Osteocyte (in vitro differentiated cells): ENCODE results near the gene RNF148. TPM values are rescaled to one million over a fixed set of nuclear protein-coding genes. Genes with fewer than 3 reads are reported as not detected.

Experiments used
- DNase-seq: peaks from one replicate; pipeline ENCODE4 v3.0.0; 2021; ENCODE audit warnings: mixed read lengths; ENCODE audit not compliant: unreplicated experiment; ENCODE audit errors: extremely low spot score
- H3K27ac Mint-ChIP-seq: one replicate; pipeline ENCODE4 v1.8.0; 2021; ENCODE audit warnings: mild to moderate bottlenecking, mixed read lengths; ENCODE audit not compliant: unreplicated experiment
- H3K27me3 Mint-ChIP-seq: one replicate; pipeline ENCODE4 v1.8.0; 2021; ENCODE audit warnings: mixed read lengths; ENCODE audit not compliant: unreplicated experiment
- H3K36me3 Mint-ChIP-seq: one replicate; pipeline ENCODE4 v1.8.0; 2021; ENCODE audit warnings: mixed read lengths; ENCODE audit not compliant: unreplicated experiment
- H3K4me1 Mint-ChIP-seq: one replicate; pipeline ENCODE4 v1.8.0; 2021; ENCODE audit warnings: mixed read lengths; ENCODE audit not compliant: unreplicated experiment
- H3K4me3 Mint-ChIP-seq: one replicate; pipeline ENCODE4 v1.8.0; 2021; ENCODE audit warnings: mild to moderate bottlenecking, moderate library complexity, mixed read lengths; ENCODE audit not compliant: unreplicated experiment
- H3K9me3 Mint-ChIP-seq: one replicate; pipeline ENCODE4 v1.8.0; 2021; ENCODE audit warnings: mixed read lengths; ENCODE audit not compliant: unreplicated experiment
- CTCF ChIP-seq: fragments of 200-600 bp; sonication (generic); IDR thresholded peaks from 2 replicates; pipeline ENCODE4 v1.5.0; 2021; ENCODE audit warnings: antibody characterized with exemption, mild to moderate bottlenecking, moderate library complexity
- total RNA-seq: library from RNA; stranded (reverse); gene quantifications from 2 replicates; pipeline ENCODE4 v1.2.1, GENCODE V29; 2021

The RNF148 gene
- total RNA-seq, 1 donor from 2014 or later = not detected

- Mint-ChIP-seq H3K36me3 (no peaks in the 10 kb centered on the region), H3K4me1 (no peaks in the 10 kb centered on the region), H3K4me3 (no peak overlapping the region), H3K27me3 (no peaks in the 10 kb centered on the region), H3K27ac (no peak overlapping the region), H3K9me3 (peaks cover 12% of the 10 kb centered on the region)
- no peak for DNase-seq
- no peak for TF ChIP-seq CTCF
These were observed 21.6 kb upstream of the RNF148 start for GRCh38 chr7:122724366-122724765.

- Mint-ChIP-seq H3K27ac (no peak overlapping the region), H3K27me3 (no peaks in the 10 kb centered on the region), H3K4me3 (no peak overlapping the region), H3K36me3 (no peaks in the 10 kb centered on the region), H3K4me1 (no peaks in the 10 kb centered on the region), H3K9me3 (peaks cover 12% of the 10 kb centered on the region)
- TF ChIP-seq CTCF = no peak
- DNase-seq = no peak
These were observed 16.4 kb upstream of the RNF148 start for GRCh38 chr7:122719010-122719578.

GRCh38 chr7:122717356-122718089 lies 14.8 kb upstream of the RNF148 start:
- no peak for DNase-seq
- no peak for TF ChIP-seq CTCF
- Mint-ChIP-seq H3K4me3 (no peak overlapping the region), H3K4me1 (no peaks in the 10 kb centered on the region), H3K36me3 (no peaks in the 10 kb centered on the region), H3K27ac (no peak overlapping the region), H3K27me3 (no peaks in the 10 kb centered on the region), H3K9me3 (peaks cover 12% of the 10 kb centered on the region)

GRCh38 chr7:122715183-122715582 lies 12.5 kb upstream of the RNF148 start:
- Mint-ChIP-seq H3K4me1 (no peaks in the 10 kb centered on the region), H3K27me3 (no peaks in the 10 kb centered on the region), H3K27ac (no peak overlapping the region), H3K4me3 (no peak overlapping the region), H3K9me3 (peaks cover 3% of the 10 kb centered on the region), H3K36me3 (no peaks in the 10 kb centered on the region)
- DNase-seq = no peak
- TF ChIP-seq CTCF = no peak

GRCh38 chr7:122710916-122711315 lies 8.2 kb upstream of the RNF148 start:
- H3K27me3 Mint-ChIP-seq = no peaks in the 10 kb centered on the region
- no peak for TF ChIP-seq CTCF
- no peak overlapping the region for H3K27ac Mint-ChIP-seq
- H3K36me3 Mint-ChIP-seq = no peaks in the 10 kb centered on the region
- H3K4me1 Mint-ChIP-seq = no peaks in the 10 kb centered on the region
- H3K9me3 Mint-ChIP-seq = no peaks in the 10 kb centered on the region
- DNase-seq = no peak
- no peak overlapping the region for H3K4me3 Mint-ChIP-seq
